CD4-positive, alpha-beta T cell treated with Interleukin-6 for 4 hours (primary cell): ENCODE data around the gene EMC9.
"Not testable (repeated sequence)": the region's sequence is repeated elsewhere in the genome, so short reads cannot be mapped to it uniquely, and the experiment has no call there.

ENCODE experiments used
- DNase-seq: peaks from one replicate; pipeline ENCODE4 v3.0.0-alpha.2; 2020; ENCODE audit warnings: mixed read lengths

The EMC9 gene

DNA sequence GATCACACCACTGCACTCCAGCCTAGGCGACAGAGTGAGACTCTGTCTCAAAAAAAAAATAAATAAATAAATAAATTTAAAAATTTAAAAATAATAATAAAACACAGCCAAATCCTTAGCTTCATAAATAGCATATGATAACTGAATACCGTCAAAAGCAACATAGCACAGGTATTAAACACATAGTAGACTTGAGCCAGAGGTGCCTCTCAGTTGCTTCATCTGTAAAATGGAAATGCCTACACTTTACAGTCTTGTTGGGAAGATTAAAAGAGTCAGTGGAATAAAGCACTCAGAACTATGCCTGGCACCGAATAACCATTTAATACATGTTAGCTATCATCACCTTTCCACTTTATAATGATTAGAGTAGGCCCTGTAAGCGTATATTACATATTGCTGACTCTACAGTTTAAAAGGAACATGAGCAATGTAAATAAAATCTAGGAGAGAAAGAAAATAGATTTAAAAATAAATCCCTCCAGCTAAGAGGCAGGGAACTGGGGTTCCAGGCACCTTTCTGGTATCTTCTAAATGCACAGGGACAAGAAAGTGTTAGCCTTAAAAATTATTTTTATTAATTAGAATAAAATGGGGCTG lies 34.6 kb downstream of the EMC9 start:
- DNase-seq: no peak

- not testable (repeated sequence) for DNase-seq
Observed at GRCh38 chr14:24105609-24106239, 35.7 kb downstream of the EMC9 start.

GRCh38 chr14:24103451-24103850 lies 37.9 kb downstream of the EMC9 start:
- no peak for DNase-seq

GRCh38 chr14:24102357-24103048 lies 38.9 kb downstream of the EMC9 start:
- DNase-seq: no peak

DNA sequence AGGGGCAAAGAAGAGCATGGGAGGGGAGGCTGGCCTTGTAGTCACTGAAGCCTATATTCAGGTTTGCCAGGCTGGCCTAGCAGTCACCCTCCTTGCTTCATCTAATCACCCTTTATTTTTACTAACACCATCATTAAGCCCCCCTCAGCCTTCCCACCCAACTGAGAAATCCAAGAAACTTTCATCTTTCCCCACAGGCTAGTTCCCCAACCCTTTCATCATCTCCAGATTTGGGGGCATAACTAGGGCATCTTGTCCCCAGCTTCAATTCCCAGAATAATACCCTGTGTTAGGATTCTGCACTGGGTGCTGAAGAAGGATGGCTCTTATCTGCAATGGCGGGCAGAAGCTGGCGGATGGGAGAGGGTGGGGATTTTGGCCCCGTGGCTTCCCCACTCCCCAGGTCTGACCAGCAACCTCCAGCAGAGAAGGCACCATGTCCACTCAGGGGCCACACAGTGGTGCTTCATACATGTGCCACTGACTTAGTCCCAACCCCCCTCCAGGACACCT lies 40.4 kb downstream of the EMC9 start:
- no peak for DNase-seq

- DNase-seq: no peak
Observed at GRCh38 chr14:24100197-24100981, 41.0 kb downstream of the EMC9 start.

- no peak for DNase-seq
Observed at GRCh38 chr14:24098927-24099813, 42.2 kb downstream of the EMC9 start.

- no peak for DNase-seq
Observed at GRCh38 chr14:24098229-24098926, 43.0 kb downstream of the EMC9 start.

GRCh38 chr14:24096545-24097181 lies 44.7 kb downstream of the EMC9 start:
- DNase-seq: no peak

DNA sequence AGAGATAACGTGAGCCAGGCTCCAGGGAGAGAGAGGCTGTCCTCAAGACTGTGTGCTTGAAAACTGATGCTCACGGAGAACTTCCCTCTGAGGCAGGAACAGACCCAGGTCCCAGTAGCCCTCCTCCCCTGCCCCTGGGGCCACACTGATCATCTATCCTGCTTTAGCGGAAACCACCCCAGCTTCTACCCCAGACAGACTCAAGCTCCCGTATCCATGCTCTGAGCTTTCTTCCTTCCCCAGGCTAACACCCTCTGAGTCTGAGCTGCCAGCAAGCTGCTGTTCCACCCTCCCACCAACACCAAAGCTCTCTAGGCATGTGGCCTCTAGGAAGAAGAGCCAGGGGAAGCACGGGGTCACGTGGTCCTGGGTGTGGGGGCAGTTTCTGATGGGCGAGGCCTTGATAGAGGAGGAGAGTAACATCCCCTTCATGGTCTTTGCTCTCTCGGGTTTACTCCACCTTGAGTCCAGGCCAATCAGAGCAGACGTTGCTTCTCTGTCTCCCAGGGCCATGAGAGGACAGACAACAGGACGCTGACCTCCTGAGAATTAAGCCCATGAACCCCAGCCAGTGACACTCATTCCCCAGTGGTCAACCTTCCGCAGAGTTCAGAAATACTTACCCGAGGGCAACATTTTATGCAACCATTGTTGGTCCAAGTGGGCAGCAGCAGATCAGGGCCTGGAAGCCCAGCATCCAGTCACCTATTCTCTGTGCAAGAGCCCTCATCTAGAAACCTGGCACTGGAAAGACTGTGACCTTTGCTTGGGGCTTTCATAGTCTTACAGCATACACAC lies 45.9 kb downstream of the EMC9 start:
- peak; percentile 29 for DNase-seq

DNA sequence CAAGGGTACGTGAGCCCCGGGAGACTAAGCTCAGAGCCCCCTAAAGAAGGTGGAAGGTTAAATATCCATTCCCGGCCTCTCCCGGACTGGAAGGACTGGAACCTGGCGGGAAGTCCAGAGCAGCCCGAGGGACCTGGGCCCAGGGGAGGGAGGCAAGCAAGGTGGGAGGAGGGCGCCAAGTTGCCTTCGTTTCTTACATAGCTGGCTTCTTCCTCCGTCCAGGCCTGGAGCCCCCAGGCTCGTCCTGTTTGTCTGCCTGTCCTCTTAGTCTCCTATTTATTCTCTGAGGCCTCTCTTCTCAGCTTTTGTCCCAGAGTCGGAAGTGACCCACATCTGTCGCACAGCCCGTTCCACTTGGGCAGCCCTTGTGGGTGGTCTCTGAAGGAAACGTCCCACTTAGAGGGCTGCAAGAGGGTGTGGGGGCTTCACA lies 46.5 kb downstream of the EMC9 start:
- peak; percentile 10 for DNase-seq

DNA sequence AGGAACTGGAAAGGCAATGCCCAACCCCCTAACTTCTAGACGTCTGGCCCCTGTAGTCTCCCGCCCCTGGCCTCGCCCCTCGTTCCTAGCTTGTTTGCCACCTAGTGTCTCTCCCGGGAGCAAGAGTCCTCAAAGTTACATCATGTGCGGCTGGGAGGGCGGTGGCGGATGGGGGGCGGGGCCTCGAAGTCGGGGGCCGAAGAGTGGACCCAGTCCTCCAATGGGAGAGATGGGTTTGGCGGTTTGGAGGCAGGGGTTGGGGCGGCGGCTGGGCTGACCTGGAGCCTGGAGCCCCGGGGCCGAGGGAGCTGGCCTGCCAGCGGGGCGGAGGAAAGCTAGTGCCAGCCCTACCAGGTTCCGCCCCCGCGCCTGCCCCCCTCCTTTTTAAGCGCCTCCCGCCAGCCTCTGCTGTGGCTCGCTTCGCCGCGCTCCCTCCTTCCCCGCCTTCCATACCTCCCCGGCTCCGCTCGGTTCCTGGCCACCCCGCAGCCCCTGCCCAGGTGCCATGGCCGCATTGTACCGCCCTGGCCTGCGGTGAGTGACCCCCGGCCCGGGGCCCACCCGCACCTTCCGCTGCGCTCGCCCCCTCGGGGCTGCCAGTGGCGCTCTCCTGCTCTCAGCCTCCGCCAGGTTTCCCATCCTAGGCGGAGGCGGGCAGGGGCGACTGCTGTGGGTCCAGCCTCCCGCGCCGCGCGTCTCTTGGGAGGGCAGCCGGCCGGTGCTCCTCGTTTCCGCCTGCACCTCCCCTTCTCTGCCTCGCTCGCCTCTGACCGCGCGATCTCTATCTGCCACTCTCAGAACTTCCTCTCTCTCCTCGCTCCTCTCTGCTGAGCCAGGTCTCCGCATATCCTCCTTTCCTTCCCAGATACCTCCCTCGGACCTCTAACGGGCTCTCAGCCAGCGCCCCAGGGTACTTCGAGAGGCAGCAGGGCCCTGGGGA lies 47.2 kb downstream of the EMC9 start, which contains the start of gene PCK2:
PCK2 (plus strand) TSS at position 411 of the 940 bp plus-strand sequence; CDS start at position 506, 95 bp downstream.
- peak; percentile 83 for DNase-seq

DNA sequence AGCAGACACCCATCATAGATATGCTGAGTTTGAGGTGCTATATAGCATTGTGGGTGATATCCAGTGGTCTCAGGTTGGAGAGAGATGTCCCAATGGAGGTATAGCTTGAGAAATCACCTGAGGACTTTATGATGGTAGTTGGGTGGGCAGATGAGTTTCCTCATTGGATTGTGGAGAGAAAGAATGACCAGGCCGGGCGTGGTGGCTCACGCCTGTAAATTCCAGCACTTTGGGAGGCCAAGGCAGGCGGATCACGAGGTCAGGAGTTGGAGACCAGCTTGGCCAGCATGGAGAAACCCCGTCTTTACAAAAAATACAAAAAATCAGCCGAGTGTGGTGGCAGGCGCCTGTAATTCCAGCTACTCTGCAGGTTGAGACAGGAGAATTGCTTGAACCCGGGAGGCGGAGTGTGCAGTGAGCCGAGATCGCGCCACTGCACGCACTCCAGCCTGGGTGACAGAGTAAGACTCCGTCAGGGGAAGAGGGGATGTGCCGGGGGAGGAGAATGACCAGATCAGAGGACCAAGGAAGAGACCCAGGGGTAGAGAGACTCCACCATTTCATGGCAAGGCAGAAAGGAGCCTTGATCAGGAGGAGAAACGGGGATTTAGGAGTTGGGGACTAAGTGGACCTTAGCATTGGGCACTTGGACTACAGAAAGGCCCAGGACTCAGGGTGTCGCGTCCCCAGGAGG lies 48.0 kb downstream of the EMC9 start:
- peak; percentile 13 for DNase-seq

DNA sequence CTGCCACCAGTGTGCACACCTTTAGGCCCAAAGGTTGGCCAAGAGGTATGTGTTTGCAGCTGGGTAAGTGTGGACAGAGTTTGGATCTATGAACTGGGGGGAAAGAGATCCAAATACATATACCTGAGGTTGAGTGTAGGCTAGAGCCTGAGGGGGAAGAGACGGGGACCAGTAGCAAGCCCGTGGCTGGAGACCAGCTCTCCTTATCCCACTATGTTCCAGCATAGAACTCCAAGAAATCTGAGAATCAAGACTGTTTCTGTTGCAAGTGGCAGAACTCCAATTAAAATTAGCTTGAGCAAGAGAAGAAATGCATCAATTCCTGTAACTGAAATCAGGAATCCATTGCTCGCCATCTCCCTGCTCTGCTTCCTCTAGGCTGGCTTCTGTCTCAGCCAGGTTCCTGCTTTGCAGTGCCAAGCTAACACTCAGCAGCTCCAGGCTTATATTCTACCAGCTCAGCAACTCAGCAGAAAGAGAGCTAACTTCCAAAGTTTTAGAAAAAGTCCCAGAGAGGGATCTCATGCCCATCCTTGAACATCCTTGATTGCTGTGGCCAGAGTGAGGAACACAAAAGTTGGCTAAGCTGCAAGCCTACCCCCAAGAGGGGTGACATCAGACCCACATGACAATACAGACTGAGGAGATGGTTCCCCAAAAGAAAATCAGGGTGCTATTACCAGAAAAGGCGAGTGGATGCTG lies 48.7 kb downstream of the EMC9 start:
- no peak for DNase-seq

DNA sequence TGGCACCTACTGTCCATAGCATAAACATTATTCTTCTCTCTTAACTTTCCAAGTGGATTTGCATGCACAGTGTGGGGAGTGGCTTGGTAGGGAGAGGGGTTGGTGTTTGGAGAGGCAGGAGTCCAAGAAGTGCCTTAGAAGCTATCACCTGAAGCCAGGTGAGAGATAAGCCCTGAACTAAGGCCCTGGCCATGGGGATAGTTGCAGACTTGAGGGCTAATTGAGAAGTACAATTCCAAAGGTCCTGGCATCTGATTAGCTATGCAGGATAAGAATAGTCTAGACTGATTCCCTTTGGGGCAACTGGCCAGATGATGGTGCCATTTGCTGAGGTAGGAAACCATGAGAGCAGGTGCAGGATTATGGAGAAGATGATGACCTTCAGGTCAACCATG lies 49.3 kb downstream of the EMC9 start:
- DNase-seq: no peak

GRCh38 chr14:24089890-24090289 lies 51.5 kb downstream of the EMC9 start:
- no peak for DNase-seq
